ENCODE results near the gene PCCA. TPM values are rescaled to one million over a fixed set of nuclear protein-coding genes. Genes with fewer than 3 reads are reported as not detected.
A peak's percentile ranks its signal among the peaks of the same experiment; 100 is the strongest.

Gene PCCA
- total RNA-seq, 3 donors from 2014 or later: 46.6 to 69.8 (median 64.7) TPM

DNA sequence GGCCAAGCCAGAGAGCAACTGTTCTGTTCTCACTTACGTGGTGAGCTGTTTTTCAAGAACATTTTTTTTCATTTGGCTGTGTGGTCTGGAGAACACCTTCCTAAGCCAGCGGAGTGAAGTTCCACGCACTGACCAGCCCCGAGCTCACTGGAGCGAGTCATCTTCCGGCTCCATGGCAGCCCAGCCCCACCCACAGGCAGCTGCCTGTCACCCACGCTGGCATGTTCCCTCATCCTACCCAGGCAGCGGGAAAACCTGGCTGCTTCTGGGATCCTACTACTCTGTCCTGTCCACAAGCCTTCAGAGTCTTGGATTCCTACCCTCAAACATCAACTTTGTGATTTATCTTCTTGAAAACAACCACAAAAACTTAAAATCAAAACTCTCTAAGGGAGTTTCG lies 423.5 kb downstream of the PCCA start:
- no peaks in the 10 kb centered on the region for H3K36me3 ChIP-seq
- TF ChIP-seq POLR2AphosphoS5 (IDR thresholded peaks at IDR 0.05) (no peak), POLR2A (IDR thresholded peaks at IDR 0.05) (no peak)
- TF ChIP-seq, protein P1, sequence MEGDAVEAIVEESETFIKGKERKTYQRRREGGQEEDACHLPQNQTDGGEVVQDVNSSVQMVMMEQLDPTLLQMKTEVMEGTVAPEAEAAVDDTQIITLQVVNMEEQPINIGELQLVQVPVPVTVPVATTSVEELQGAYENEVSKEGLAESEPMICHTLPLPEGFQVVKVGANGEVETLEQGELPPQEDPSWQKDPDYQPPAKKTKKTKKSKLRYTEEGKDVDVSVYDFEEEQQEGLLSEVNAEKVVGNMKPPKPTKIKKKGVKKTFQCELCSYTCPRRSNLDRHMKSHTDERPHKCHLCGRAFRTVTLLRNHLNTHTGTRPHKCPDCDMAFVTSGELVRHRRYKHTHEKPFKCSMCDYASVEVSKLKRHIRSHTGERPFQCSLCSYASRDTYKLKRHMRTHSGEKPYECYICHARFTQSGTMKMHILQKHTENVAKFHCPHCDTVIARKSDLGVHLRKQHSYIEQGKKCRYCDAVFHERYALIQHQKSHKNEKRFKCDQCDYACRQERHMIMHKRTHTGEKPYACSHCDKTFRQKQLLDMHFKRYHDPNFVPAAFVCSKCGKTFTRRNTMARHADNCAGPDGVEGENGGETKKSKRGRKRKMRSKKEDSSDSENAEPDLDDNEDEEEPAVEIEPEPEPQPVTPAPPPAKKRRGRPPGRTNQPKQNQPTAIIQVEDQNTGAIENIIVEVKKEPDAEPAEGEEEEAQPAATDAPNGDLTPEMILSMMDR (IDR thresholded peaks at IDR 0.05): no peak
- H3K27me3 ChIP-seq: no peaks in the 10 kb centered on the region
- H3K4me3 ChIP-seq: no peak overlapping the region
- DNase-seq (ENCODE audit: low spot score in 2 of 2): no peak
- no peak overlapping the region for H3K27ac ChIP-seq
- H3K4me1 ChIP-seq: no peaks in the 10 kb centered on the region
- intact Hi-C loops (cut with DNase I; ENCODE audit: low total_unique reads): no loop called here
- no peaks in the 10 kb centered on the region for H3K9me3 ChIP-seq

DNA sequence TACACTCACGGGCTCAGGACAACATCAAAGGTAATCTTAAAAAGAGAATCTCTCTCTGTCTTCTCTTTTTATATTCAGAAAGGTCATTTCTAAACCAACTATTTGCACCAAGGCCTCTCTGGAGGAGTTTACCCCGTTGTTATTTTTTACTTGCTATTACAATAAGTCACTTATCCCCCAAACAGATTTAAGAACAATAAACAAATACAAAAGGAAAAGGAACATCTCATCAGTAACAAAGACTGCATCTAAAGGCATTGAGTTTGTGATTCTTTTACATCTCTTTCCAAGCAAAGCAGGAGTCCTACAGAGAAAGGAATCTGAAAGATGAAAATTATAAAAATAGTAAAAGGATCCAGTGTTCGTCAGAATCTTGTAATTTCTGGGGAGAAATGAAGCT lies 424.3 kb downstream of the PCCA start:
- Histone ChIP-seq H3K36me3 (no peaks in the 10 kb centered on the region), H3K27ac (no peak overlapping the region), H3K27me3 (no peaks in the 10 kb centered on the region), H3K4me3 (no peak overlapping the region), H3K9me3 (no peaks in the 10 kb centered on the region), H3K4me1 (no peaks in the 10 kb centered on the region)
- no peak for DNase-seq (ENCODE audit: low spot score in 2 of 2)
- intact Hi-C loops (cut with DNase I; ENCODE audit: low total_unique reads): no loop called here
- TF ChIP-seq, protein P1 (IDR thresholded peaks at IDR 0.05): no peak
- TF ChIP-seq POLR2A (IDR thresholded peaks at IDR 0.05): no peak
- no peak for TF ChIP-seq POLR2AphosphoS5 (IDR thresholded peaks at IDR 0.05)

DNA sequence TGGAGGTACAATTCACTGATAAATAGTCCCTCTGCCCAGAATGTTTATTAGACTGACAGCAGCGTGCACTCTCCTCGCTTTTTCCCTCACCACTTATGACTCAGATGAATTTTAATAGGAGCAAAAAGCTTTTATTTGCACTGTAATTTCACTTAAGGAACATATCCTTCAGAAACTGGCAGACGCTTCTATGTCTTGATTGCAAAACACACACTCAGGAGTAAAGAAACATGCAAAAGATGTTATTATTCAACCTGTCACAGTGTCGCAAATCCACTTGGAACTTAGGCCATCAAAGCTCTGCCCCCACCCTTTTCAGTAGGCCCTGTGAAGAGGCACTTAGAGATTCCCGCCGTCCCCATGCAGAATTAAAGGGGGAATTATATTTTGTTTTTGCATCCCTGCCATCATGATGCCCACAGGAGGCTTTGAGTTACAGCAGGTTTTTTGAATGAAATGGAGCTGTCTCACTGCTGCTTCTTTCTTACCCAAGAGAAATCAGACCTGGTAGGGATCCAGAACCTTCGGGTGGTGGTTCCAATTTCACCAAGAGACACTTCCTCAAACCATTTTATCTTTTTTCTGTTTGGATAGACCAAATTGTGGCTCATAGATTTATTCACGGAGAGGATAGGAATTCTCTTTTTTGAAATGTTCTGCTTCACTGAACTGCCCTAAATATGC lies 425.2 kb downstream of the PCCA start:
- TF ChIP-seq, protein P1 (IDR thresholded peaks at IDR 0.05): no peak
- no peak for TF ChIP-seq POLR2AphosphoS5 (IDR thresholded peaks at IDR 0.05)
- TF ChIP-seq POLR2A (IDR thresholded peaks at IDR 0.05): no peak
- no peak for DNase-seq (ENCODE audit: low spot score in 2 of 2)
- Histone ChIP-seq H3K4me1 (no peaks in the 10 kb centered on the region), H3K9me3 (no peaks in the 10 kb centered on the region), H3K4me3 (no peak overlapping the region), H3K27ac (no peak overlapping the region), H3K36me3 (no peaks in the 10 kb centered on the region), H3K27me3 (no peaks in the 10 kb centered on the region)
- intact Hi-C loops (cut with DNase I; ENCODE audit: low total_unique reads): no loop called here

DNA sequence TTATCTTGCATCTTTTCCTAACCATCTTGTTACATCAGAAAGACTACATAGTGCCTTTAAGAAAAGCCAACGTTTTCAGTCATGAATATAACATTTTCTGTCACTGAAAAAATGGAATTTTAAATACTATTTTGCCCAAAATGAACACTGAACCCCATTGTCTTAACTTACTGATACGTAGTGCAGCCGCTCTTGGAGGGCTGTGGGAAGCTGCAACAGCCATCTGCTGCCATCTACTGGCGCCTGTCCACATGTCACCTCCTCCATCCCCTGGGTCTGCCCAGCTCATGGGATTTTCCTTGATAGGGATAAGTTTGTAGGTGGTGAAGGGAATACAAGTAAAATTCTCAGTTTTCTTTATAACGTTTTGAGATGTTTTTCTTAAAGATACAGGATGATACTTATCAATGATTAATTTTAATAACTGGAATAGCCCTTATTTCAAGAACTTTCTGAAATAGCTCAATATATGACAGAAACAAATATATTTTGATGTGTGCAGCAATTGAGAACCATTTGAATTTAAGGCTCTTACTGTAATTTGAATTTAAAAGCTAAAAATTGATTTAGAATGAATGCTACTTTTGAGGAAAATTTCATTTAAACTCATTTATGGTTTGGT lies 426.0 kb downstream of the PCCA start:
- TF ChIP-seq, protein P1 (IDR thresholded peaks at IDR 0.05): peak in 2 of 3 donors; percentile 73 to 86
- TF ChIP-seq POLR2AphosphoS5 (IDR thresholded peaks at IDR 0.05) (no peak), POLR2A (IDR thresholded peaks at IDR 0.05) (no peak)
- DNase-seq (ENCODE audit: low spot score in 2 of 2): peak; percentile 65 to 76
- intact Hi-C loops (cut with DNase I; ENCODE audit: low total_unique reads): no loop called here

DNA sequence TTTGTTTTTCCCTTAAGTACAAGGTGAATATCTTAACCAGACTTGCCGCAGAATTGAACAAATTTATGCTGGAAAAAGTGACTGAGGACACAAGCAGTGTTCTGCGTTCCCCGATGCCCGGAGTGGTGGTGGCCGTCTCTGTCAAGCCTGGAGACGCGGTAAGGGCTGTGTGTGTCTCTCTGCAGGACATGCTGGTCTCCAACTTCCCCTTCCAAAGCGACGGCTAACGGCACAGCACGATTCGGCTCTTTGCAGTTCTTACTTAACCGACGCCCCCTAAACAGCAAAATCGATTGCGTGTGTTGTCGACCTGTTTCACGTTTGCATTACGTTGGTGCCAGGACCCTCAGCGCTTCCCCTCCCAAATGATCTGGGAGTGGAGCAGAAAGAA lies 426.5 kb downstream of the PCCA start:
- H3K27ac ChIP-seq: no peak overlapping the region
- H3K36me3 ChIP-seq: no peaks in the 10 kb centered on the region
- H3K9me3 ChIP-seq: no peaks in the 10 kb centered on the region
- intact Hi-C loops (cut with DNase I; ENCODE audit: low total_unique reads): no loop called here
- H3K4me3 ChIP-seq: no peak overlapping the region
- TF ChIP-seq POLR2A (IDR thresholded peaks at IDR 0.05) (no peak), POLR2AphosphoS5 (IDR thresholded peaks at IDR 0.05) (no peak)
- TF ChIP-seq, protein P1 (IDR thresholded peaks at IDR 0.05): no peak
- DNase-seq (ENCODE audit: low spot score in 2 of 2): no peak
- H3K27me3 ChIP-seq: no peaks in the 10 kb centered on the region
- H3K4me1 ChIP-seq: no peaks in the 10 kb centered on the region

More for the DNA sequence above, 426.0 kb downstream of the PCCA start:
- Histone ChIP-seq H3K27me3 (no peaks in the 10 kb centered on the region), H3K4me3 (no peak overlapping the region), H3K9me3 (no peaks in the 10 kb centered on the region), H3K27ac (no peak overlapping the region), H3K36me3 (no peaks in the 10 kb centered on the region), H3K4me1 (no peaks in the 10 kb centered on the region)

All from breast epithelium (tissue), 4 donors.